Endothelial cell of umbilical vein (primary cell): ENCODE data around the gene B3GNT7. TPM values are rescaled to one million over a fixed set of nuclear protein-coding genes. Genes with fewer than 3 reads are reported as not detected.

ENCODE experiments used
- BruUV-seq: library from RNA; stranded (reverse); fragments of 400-500 nt; replicated peaks from 2 replicates; lab custom pipeline; 2021; lab: Mats Ljungman, UMichigan
- CTCF ChIA-PET: fragments of 300-600, 350-600 bp; sonication (Branson Sonifier 250); formaldehyde crosslinking; loops from one replicate; lab custom pipeline; 2021; ENCODE audit warnings: antibody characterized with exemption, inconsistent platforms; lab: Charles Lee
- POLR2A ChIA-PET: fragments of 300-600, 350-600 bp; sonication (Branson Sonifier 250); formaldehyde crosslinking; loops from one replicate; lab custom pipeline; 2021; ENCODE audit warnings: antibody characterized with exemption, inconsistent platforms; lab: Charles Lee
- DNase-seq: peaks from one replicate; pipeline ENCODE4 v3.0.0-alpha.2; 2011; ENCODE audit warnings: low read depth, low spot score
- FAIRE-seq: peaks from 2 replicates; lab custom pipeline; 2011; peaks lifted over from hg19 to GRCh38; lab: Jason Lieb, UNC
- H2AFZ ChIP-seq: 2 replicates; pipeline ENCODE4 v1.6.0; 2012; ENCODE audit warnings: low read depth, low read length, control low read depth, inconsistent platforms
- H3K27ac ChIP-seq: 2 replicates; pipeline ENCODE4 v1.5.1; 2011; ENCODE audit warnings: low read depth, mild to moderate bottlenecking, control low read depth, low read length, moderate library complexity; ENCODE audit not compliant: insufficient read depth
- H3K27me3 ChIP-seq, 2 experiments: 2 replicates each; pipeline versions ENCODE4 v1.6.0 to v1.6.1; 2011; ENCODE audit warnings: low read length in 2 of 2, mixed read lengths in 1 of 2; ENCODE audit not compliant: control insufficient read depth in 2 of 2, insufficient read depth in 2 of 2
- H3K36me3 ChIP-seq, 2 experiments: 2 replicates in 1 of 2; 3 replicates in 1 of 2; pipeline ENCODE4 v1.5.1; 2011; ENCODE audit warnings: low read length in 2 of 2, mild to moderate bottlenecking in 1 of 2, moderate library complexity in 1 of 2; ENCODE audit not compliant: control insufficient read depth in 2 of 2, insufficient read depth in 2 of 2; ENCODE audit errors: extremely low read depth in 1 of 2
- H3K4me1 ChIP-seq: 3 replicates; pipeline ENCODE4 v1.5.1; 2011; ENCODE audit warnings: mild to moderate bottlenecking, low read length; ENCODE audit not compliant: control insufficient read depth, insufficient read depth; ENCODE audit errors: extremely low read depth
- H3K4me2 ChIP-seq: 2 replicates; pipeline ENCODE4 v1.6.1; 2011; ENCODE audit warnings: low read length, control low read depth, mixed read lengths; ENCODE audit not compliant: insufficient read depth
- H3K4me3 ChIP-seq, 3 experiments: fragments of 200-600 bp in 1 of 3; sonication (generic), shearing (Covaris generic) in 1 of 3; replicated peaks in 1 of 3; 2 replicates each; pipeline ENCODE4 v1.5.1; 2011 to 2016; ENCODE audit warnings: control low read depth in 3 of 3, low read length in 3 of 3, mild to moderate bottlenecking in 2 of 3, inconsistent platforms in 1 of 3, low read depth in 1 of 3, moderate library complexity in 1 of 3; ENCODE audit not compliant: insufficient read depth in 1 of 3
- H3K79me2 ChIP-seq: 2 replicates; pipeline ENCODE4 v1.6.0; 2012; ENCODE audit warnings: low read length, inconsistent platforms; ENCODE audit not compliant: control insufficient read depth, insufficient read depth
- H3K9ac ChIP-seq: replicated peaks from 2 replicates; pipeline ENCODE3; 2011; ENCODE audit warnings: low read length, control low read depth; ENCODE audit not compliant: insufficient read depth; ENCODE audit errors: extremely low read depth
- H3K9me1 ChIP-seq: replicated peaks from 3 replicates; pipeline ENCODE4 v1.6.0; 2011; ENCODE audit warnings: mild to moderate bottlenecking, low read length; ENCODE audit not compliant: control insufficient read depth, insufficient read depth; ENCODE audit errors: extremely low read depth
- H3K9me3 ChIP-seq: replicated peaks from 2 replicates; pipeline ENCODE4 v1.5.1; 2012; ENCODE audit warnings: low read length, inconsistent platforms; ENCODE audit not compliant: control insufficient read depth, insufficient read depth
- H4K20me1 ChIP-seq: replicated peaks from 2 replicates; pipeline ENCODE3; 2011; ENCODE audit warnings: mild to moderate bottlenecking, low read length; ENCODE audit not compliant: control insufficient read depth, insufficient read depth; ENCODE audit errors: extremely low read depth
- EZH2 ChIP-seq: IDR thresholded peaks from 2 replicates; pipeline ENCODE4 v1.6.1; 2012; ENCODE audit warnings: borderline replicate concordance, low read depth, mild to moderate bottlenecking, moderate library complexity, low read length, inconsistent platforms; ENCODE audit not compliant: severe bottlenecking
- JUN ChIP-seq: IDR thresholded peaks from 2 replicates; pipeline ENCODE4 v1.6.1; 2011; ENCODE audit warnings: borderline replicate concordance, low read depth; ENCODE audit not compliant: insufficient read length, insufficient read depth
- POLR2A ChIP-seq: IDR thresholded peaks from 2 replicates; pipeline ENCODE4 v1.6.1; 2012; ENCODE audit warnings: low read depth, mild to moderate bottlenecking, control low read depth, low read length
- dilution Hi-C: fragments of 300-500 bp; cut with MboI; formaldehyde crosslinking; loops from one replicate; pipeline ENCODE4 v1.15.0; 2019; ENCODE audit warnings: low sequenced_read_pairs; ENCODE audit not compliant: extremely low pct_ligation_motif_present
- intact Hi-C: fragments of 100-400 bp; cut with micrococcal nuclease; formaldehyde crosslinking; loops from one replicate; pipeline ENCODE4 v1.10.0; 2022
- polyA plus RNA-seq, 4 experiments: library from polyadenylated mRNA; depleted of rRNA in 3 of 4; stranded (reverse) in 3 of 4; unstranded in 1 of 4; fragments of >200 nt; gene quantifications; 2 replicates each; pipeline versions ENCODE4 v1.2.1 to v1.2.3, GENCODE V29; 2011 to 2012; ENCODE audit warnings: missing spikeins in 1 of 4
- total RNA-seq: library from RNA; stranded (reverse); gene quantifications from 2 replicates; pipeline ENCODE4 v1.2.3, GENCODE V29; 2021
- TF ChIP-seq, protein P1 (sequence below), 2 donors: IDR thresholded peaks; 1 replicate in 1 of 2; 2 replicates in 1 of 2; pipeline ENCODE4 v1.5.1; 2011; ENCODE audit warnings: low read length in 2 of 2, mild to moderate bottlenecking in 2 of 2, moderate library complexity in 2 of 2, control low read depth in 1 of 2, inconsistent platforms in 1 of 2, low read depth in 1 of 2; ENCODE audit not compliant: insufficient read depth in 1 of 2; ENCODE audit errors: extremely low read depth in 1 of 2

The B3GNT7 gene
- total and polyA plus RNA-seq, 2 donors (not counting 3 experiments of a cell fraction or from before 2014, with no cell fraction given) = 0.39 to 1.2 TPM

DNA sequence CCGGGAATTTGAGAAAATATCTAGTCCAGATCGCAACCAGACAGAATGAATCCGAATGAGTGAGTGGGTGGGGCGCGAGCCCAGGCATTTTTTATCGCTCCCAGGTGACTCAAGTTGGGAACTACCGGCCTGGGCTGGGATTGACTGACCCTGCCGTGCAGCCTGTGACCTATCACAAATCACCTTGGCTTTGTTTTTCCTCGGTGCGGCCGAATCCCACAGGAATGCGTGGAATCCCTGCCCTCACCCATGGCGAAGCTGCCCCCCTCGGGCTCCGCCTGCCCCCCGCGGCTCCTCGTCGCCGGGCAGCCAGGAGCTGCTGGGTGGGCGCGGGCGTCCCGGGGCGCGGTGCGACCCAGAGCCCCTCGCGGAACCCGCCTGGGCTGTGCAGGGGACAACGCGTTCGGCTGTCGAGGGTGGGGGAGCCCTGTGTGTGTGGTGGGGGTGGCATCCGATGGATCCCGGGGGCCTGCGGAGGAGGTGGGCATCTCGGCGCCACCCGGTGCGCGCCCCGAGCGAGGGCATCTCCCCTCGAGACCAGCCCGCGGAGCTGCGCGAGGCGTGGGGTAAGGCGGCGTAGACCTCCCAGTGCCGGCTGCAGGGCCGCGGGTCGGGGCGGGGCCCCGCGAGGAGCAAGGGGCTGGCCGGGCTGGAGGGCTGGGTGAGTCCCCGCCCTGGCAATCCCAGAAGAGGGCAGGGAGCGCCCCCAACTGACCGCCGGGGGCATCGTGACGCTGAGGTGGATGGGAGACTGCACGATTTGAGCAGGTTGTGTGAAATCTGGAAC, 16.5 kb downstream of the B3GNT7 start:
- Histone ChIP-seq H4K20me1 (no peaks in the 10 kb centered on the region), H3K9me3 (no peaks in the 10 kb centered on the region), H3K4me3 (peak overlapping the region; percentile 18 to 73 (median 21)), H3K9me1 (no peaks in the 10 kb centered on the region), H3K4me1 (peaks cover 3% of the 10 kb centered on the region), H2AFZ (peak overlapping the region; percentile 93), H3K9ac (peak overlapping the region; percentile 40), H3K79me2 (no peaks in the 10 kb centered on the region), H3K36me3 (no peaks in the 10 kb centered on the region), H3K4me2 (peak overlapping the region; percentile 25), H3K27ac (no peak overlapping the region), H3K27me3 (no peaks in the 10 kb centered on the region)
- CTCF ChIA-PET = interaction anchor here (0.7 to 5.4 kb wide), 29 partner anchors 8 to 588 kb away, joined by 3 to 70 read pairs (median 4); partner anchors contain the start of gene ARMC9
- DNase-seq (peak; percentile 81), FAIRE-seq (peak; percentile 85)
- dilution Hi-C loops (no loop called here), intact Hi-C loops (loop anchor here (1.0 kb wide), 4 partner anchors 115 to 308 kb away; no protein-coding TSS in a partner anchor)
- no TSS peak for BruUV-seq
- TF ChIP-seq, protein P1, sequence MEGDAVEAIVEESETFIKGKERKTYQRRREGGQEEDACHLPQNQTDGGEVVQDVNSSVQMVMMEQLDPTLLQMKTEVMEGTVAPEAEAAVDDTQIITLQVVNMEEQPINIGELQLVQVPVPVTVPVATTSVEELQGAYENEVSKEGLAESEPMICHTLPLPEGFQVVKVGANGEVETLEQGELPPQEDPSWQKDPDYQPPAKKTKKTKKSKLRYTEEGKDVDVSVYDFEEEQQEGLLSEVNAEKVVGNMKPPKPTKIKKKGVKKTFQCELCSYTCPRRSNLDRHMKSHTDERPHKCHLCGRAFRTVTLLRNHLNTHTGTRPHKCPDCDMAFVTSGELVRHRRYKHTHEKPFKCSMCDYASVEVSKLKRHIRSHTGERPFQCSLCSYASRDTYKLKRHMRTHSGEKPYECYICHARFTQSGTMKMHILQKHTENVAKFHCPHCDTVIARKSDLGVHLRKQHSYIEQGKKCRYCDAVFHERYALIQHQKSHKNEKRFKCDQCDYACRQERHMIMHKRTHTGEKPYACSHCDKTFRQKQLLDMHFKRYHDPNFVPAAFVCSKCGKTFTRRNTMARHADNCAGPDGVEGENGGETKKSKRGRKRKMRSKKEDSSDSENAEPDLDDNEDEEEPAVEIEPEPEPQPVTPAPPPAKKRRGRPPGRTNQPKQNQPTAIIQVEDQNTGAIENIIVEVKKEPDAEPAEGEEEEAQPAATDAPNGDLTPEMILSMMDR (IDR thresholded peaks at IDR 0.05; ENCODE audit: extremely low read depth in 1 of 2, insufficient read depth in 1 of 2, low read depth in 1 of 2, low read length in 2 of 2) = peak; percentile 91 to 97
- TF ChIP-seq POLR2A (no peak), JUN (no peak), EZH2 (no peak)
- POLR2A ChIA-PET = interaction anchor here (1.5 kb wide), 1 partner anchor 52 kb away, joined by 3 read pairs; no protein-coding TSS in a partner anchor
